Rectal smooth muscle tissue (tissue), 1 donor: ENCODE data around the gene NAV2.

Source experiments
- H3K27ac ChIP-seq: one replicate; pipeline ENCODE4 v1.7.0; 2013; ENCODE audit warnings: low read depth, low read length, inconsistent platforms
- H3K27me3 ChIP-seq: one replicate; pipeline ENCODE4 v1.7.0; 2013; ENCODE audit warnings: low read length; ENCODE audit not compliant: control insufficient read depth, insufficient read depth
- H3K36me3 ChIP-seq: one replicate; pipeline ENCODE4 v1.7.0; 2013; ENCODE audit warnings: low read length; ENCODE audit not compliant: control insufficient read depth, insufficient read depth
- H3K4me1 ChIP-seq: one replicate; pipeline ENCODE4 v1.7.0; 2013; ENCODE audit warnings: low read length; ENCODE audit not compliant: control insufficient read depth, insufficient read depth
- H3K4me3 ChIP-seq: one replicate; pipeline ENCODE4 v1.7.0; 2013; ENCODE audit warnings: low read length
- H3K9ac ChIP-seq: one replicate; pipeline ENCODE4 v1.7.0; 2013; ENCODE audit warnings: low read length

NAV2 gene

DNA sequence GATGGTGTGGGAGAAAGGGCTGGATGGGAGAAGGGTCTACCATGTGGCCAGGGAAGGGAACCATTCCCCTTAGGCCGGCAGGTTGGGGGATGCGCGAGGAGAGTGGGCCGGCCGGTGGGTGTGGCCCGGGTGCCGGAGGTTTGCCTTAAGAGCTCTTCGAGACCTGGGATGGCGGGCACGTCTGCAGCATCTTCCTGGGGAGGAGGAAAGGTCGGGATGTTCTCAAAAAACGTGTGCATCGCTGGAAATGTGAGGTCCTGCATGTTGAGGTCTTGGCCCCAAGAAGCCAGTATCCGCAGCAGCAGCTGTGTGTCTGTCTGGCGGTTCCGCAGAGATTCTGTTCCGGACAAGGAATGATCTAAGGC is 1.4 kb downstream of the NAV2 start:
- Histone ChIP-seq H3K27ac (peak overlapping the region; percentile 96), H3K27me3 (peaks cover 3% of the 10 kb centered on the region), H3K4me1 (peaks cover 32% of the 10 kb centered on the region), H3K4me3 (peak overlapping the region; percentile 87), H3K36me3 (no peaks in the 10 kb centered on the region), H3K9ac (peak overlapping the region; percentile 25)

GRCh38 chr11:19714387-19715363 is 2.0 kb downstream of the NAV2 start:
- Histone ChIP-seq H3K27me3 (peaks cover 3% of the 10 kb centered on the region), H3K9ac (peak overlapping the region; percentile 25), H3K27ac (peak overlapping the region; percentile 96), H3K4me3 (peak overlapping the region; percentile 87), H3K4me1 (peaks cover 37% of the 10 kb centered on the region), H3K36me3 (no peaks in the 10 kb centered on the region)

GRCh38 chr11:19715373-19715772 is 2.7 kb downstream of the NAV2 start:
- no peaks in the 10 kb centered on the region for H3K36me3 ChIP-seq
- peaks cover 3% of the 10 kb centered on the region for H3K27me3 ChIP-seq
- peaks cover 38% of the 10 kb centered on the region for H3K4me1 ChIP-seq
- peak overlapping the region; percentile 96 for H3K27ac ChIP-seq
- peak overlapping the region; percentile 87 for H3K4me3 ChIP-seq
- H3K9ac ChIP-seq: no peak overlapping the region

- H3K27ac ChIP-seq: peak overlapping the region; percentile 96
- H3K4me1 ChIP-seq: peaks cover 32% of the 10 kb centered on the region
- peaks cover 3% of the 10 kb centered on the region for H3K27me3 ChIP-seq
- no peak overlapping the region for H3K4me3 ChIP-seq
- H3K36me3 ChIP-seq: no peaks in the 10 kb centered on the region
- no peak overlapping the region for H3K9ac ChIP-seq
These were observed 5.4 kb downstream of the NAV2 start for GRCh38 chr11:19718051-19718450.

DNA sequence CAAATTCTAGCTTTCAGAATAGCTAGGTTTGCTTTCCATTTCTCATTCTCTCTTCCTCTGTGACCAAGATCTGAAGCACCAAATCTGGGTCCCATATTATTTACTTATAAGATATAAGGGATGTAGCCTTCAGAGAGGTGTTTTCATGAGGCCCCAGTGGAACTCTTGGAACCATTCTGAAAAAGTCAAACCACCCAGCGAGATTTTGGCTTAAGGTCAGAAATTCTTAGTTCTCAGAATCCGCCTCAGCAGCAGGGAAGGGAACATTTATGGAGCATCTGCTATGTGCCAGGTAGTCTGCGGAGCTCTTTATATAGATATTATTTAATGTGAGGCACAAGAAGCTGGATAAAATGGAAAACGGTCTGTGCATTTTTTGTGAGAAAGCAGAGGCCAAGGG is 6.3 kb downstream of the NAV2 start:
- Histone ChIP-seq H3K36me3 (no peaks in the 10 kb centered on the region), H3K4me3 (no peak overlapping the region), H3K27me3 (no peaks in the 10 kb centered on the region), H3K27ac (peak overlapping the region; percentile 65), H3K9ac (no peak overlapping the region), H3K4me1 (peaks cover 41% of the 10 kb centered on the region)

GRCh38 chr11:19719960-19720359 is 7.3 kb downstream of the NAV2 start:
- peak overlapping the region; percentile 65 for H3K27ac ChIP-seq
- no peaks in the 10 kb centered on the region for H3K27me3 ChIP-seq
- peaks cover 43% of the 10 kb centered on the region for H3K4me1 ChIP-seq
- H3K4me3 ChIP-seq: no peak overlapping the region
- no peaks in the 10 kb centered on the region for H3K36me3 ChIP-seq
- H3K9ac ChIP-seq: no peak overlapping the region

DNA sequence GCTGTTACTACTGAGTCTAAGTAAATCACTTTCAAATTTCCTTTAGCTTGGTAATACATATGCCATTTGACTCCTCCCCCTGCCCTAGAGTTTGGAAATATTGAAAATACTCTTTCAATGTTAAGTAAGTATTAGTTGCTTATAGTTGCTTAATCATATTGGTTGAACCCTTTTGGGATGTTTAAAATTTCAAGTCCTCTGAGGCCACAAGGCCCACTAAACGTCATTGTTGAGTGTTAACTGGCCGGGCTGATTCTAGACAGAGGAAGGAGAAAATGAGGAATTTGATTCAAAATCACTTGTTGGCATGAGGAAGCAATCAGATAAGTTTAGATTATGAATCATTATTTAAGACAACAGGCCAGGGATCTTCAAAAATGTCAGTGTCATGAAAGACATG is 8.5 kb downstream of the NAV2 start:
- Histone ChIP-seq H3K27me3 (no peaks in the 10 kb centered on the region), H3K36me3 (no peaks in the 10 kb centered on the region), H3K9ac (no peak overlapping the region), H3K4me1 (peaks cover 36% of the 10 kb centered on the region), H3K4me3 (no peak overlapping the region), H3K27ac (no peak overlapping the region)

DNA sequence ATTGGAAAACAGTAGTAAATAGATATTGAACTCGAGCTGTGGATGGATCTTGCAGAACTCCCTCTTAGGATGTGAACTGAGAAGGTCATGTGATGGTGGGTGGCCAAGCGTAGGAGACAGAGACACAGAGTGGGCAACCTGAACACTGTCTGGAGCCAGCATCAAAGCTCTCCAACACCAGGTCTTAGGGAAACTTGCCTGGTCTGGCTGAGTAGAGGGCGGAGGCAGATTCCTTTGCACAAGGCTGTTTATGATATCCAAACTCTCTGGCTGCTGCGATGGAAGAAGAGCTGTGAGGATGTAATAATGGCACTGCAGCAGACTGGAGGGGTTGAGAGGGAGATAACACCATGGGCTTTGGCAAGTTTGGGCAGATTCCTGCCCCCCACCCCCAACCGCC is 10.1 kb downstream of the NAV2 start:
- H3K9ac ChIP-seq: no peak overlapping the region
- H3K4me1 ChIP-seq: peaks cover 37% of the 10 kb centered on the region
- H3K27ac ChIP-seq: peak overlapping the region; percentile 70
- no peaks in the 10 kb centered on the region for H3K27me3 ChIP-seq
- H3K36me3 ChIP-seq: no peaks in the 10 kb centered on the region
- no peak overlapping the region for H3K4me3 ChIP-seq

GRCh38 chr11:19723572-19724342 is 11.1 kb downstream of the NAV2 start:
- Histone ChIP-seq H3K27me3 (no peaks in the 10 kb centered on the region), H3K27ac (peak overlapping the region; percentile 70), H3K36me3 (no peaks in the 10 kb centered on the region), H3K9ac (no peak overlapping the region), H3K4me1 (peaks cover 35% of the 10 kb centered on the region), H3K4me3 (no peak overlapping the region)

DNA sequence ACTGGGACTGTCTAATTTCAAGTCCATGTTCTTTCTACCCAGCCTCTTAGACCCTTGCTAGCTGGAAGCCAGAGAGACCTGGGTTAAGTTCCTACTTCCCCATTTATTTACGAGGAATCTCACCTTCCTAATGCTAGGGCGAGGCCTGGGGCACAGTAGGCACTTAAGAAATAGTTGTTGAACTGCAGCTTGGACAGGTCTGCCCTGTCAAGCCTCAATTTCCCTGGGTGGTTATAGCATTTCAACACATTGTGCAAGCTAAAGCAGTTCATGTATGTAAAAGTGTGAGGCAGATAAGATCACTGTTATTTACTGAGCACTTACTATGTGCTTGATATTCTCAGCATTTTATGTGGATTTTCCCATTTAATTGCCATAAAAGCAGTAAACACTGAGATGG is 12.1 kb downstream of the NAV2 start:
- Histone ChIP-seq H3K4me3 (no peak overlapping the region), H3K27me3 (no peaks in the 10 kb centered on the region), H3K4me1 (peaks cover 29% of the 10 kb centered on the region), H3K36me3 (no peaks in the 10 kb centered on the region), H3K9ac (no peak overlapping the region), H3K27ac (peak overlapping the region; percentile 70)

GRCh38 chr11:19725379-19726079 is 12.9 kb downstream of the NAV2 start:
- H3K27ac ChIP-seq: peak overlapping the region; percentile 60
- H3K4me3 ChIP-seq: no peak overlapping the region
- no peaks in the 10 kb centered on the region for H3K27me3 ChIP-seq
- H3K9ac ChIP-seq: no peak overlapping the region
- no peaks in the 10 kb centered on the region for H3K36me3 ChIP-seq
- H3K4me1 ChIP-seq: peaks cover 37% of the 10 kb centered on the region

GRCh38 chr11:19727246-19727645 is 14.6 kb downstream of the NAV2 start:
- no peak overlapping the region for H3K4me3 ChIP-seq
- H3K36me3 ChIP-seq: no peaks in the 10 kb centered on the region
- H3K27me3 ChIP-seq: no peaks in the 10 kb centered on the region
- peaks cover 38% of the 10 kb centered on the region for H3K4me1 ChIP-seq
- no peak overlapping the region for H3K9ac ChIP-seq
- peak overlapping the region; percentile 4 for H3K27ac ChIP-seq
